HepG2 (cell line): ENCODE results near the gene NEAT1. TPM values are rescaled to one million over a fixed set of nuclear protein-coding genes. Genes with fewer than 3 reads are reported as not detected.
A peak's percentile ranks its signal among the peaks of the same experiment; 100 is the strongest.

Experiments
- AGO1 ChIP-seq: fragments of 200-400 bp; formaldehyde crosslinking; IDR thresholded peaks from 2 replicates; pipeline ENCODE4 v1.6.1; 2017; ENCODE audit warnings: mild to moderate bottlenecking, low read depth, low read length, moderate library complexity; ENCODE audit not compliant: poor library complexity, severe bottlenecking
- AHDC1 ChIP-seq: sonication (generic); formaldehyde crosslinking; IDR thresholded peaks from 2 replicates; pipeline ENCODE4 v1.5.1; 2020; ENCODE audit warnings: mild to moderate bottlenecking, missing genetic modification reagents, borderline replicate concordance
- ERF ChIP-seq: IDR thresholded peaks from 2 replicates; pipeline ENCODE4 v1.6.1; 2018; ENCODE audit warnings: missing biosample characterization, missing genetic modification reagents
- EZH2 ChIP-seq: conservative IDR thresholded peaks from 2 replicates; pipeline ENCODE4 v1.6.1; 2012; ENCODE audit warnings: mild to moderate bottlenecking, low read depth, low read length, moderate library complexity
- HNF1A ChIP-seq, 2 experiments: sonication (generic) in 1 of 2; formaldehyde crosslinking in 1 of 2; IDR thresholded peaks; 2 replicates each; pipeline versions ENCODE4 v1.4.0 to v1.6.1; 2016 to 2020; ENCODE audit warnings: borderline replicate concordance in 1 of 2, low read depth in 1 of 2, mild to moderate bottlenecking in 1 of 2, missing genetic modification reagents in 1 of 2
- HNRNPUL1 ChIP-seq: fragments of 200-400 bp; formaldehyde crosslinking; IDR thresholded peaks from 2 replicates; pipeline ENCODE4 v1.6.1; 2017; ENCODE audit warnings: low read depth, mild to moderate bottlenecking, low read length, moderate library complexity
- MZF1 ChIP-seq: sonication (generic); formaldehyde crosslinking; IDR thresholded peaks from 2 replicates; pipeline ENCODE4 v1.8.1; 2023; ENCODE audit warnings: mild to moderate bottlenecking, missing genetic modification reagents, borderline replicate concordance
- POGK ChIP-seq: sonication (generic); formaldehyde crosslinking; conservative IDR thresholded peaks from 2 replicates; pipeline ENCODE4 v1.8.0; 2022; ENCODE audit warnings: mild to moderate bottlenecking, moderate library complexity, missing genetic modification reagents
- RCOR2 ChIP-seq: IDR thresholded peaks from 2 replicates; pipeline ENCODE4 v1.6.1; 2016; ENCODE audit warnings: missing biosample characterization, missing genetic modification reagents
- ZBTB49 ChIP-seq: sonication (generic); formaldehyde crosslinking; IDR thresholded peaks from 2 replicates; pipeline ENCODE4 v1.4.0; 2020; ENCODE audit warnings: missing genetic modification reagents, borderline replicate concordance
- ZEB1 ChIP-seq: IDR thresholded peaks from 2 replicates; pipeline ENCODE4 v1.6.1; 2012; ENCODE audit warnings: mild to moderate bottlenecking, low read depth, inconsistent platforms; ENCODE audit not compliant: insufficient replicate concordance
- ZNF337 ChIP-seq: sonication (generic); formaldehyde crosslinking; IDR thresholded peaks from 2 replicates; pipeline ENCODE4 v1.5.1; 2020; ENCODE audit warnings: missing genetic modification reagents, low read depth, mild to moderate bottlenecking, borderline replicate concordance
- polyA plus RNA-seq, 8 experiments: library from polyadenylated mRNA; depleted of rRNA in 3 of 8; stranded (reverse) in 7 of 8; unstranded in 1 of 8; fragments of >200 nt; fragmentation: Illumina TruSeq in 4 of 8; extraction: Trizol in 4 of 8; gene quantifications; 2 replicates each; pipeline versions ENCODE4 v1.2.1 to v1.2.3, GENCODE V29; 2011 to 2016; ENCODE audit warnings: low read depth in 4 of 8, missing spikeins in 1 of 8, mixed read lengths in 1 of 8; ENCODE audit not compliant: insufficient read depth in 1 of 8
- total RNA-seq, 5 experiments: library from RNA; depleted of rRNA; stranded (reverse); fragments of >200 nt; fragmentation: Illumina TruSeq; extraction: Trizol; gene quantifications; 2 replicates each; pipeline ENCODE4 v1.2.3, GENCODE V29; 2016; ENCODE audit warnings: low read depth in 1 of 5

The NEAT1 gene
- total and polyA plus RNA-seq, 2 of the 13 experiments (the other 11 are each of a cell fraction or from before 2014, with no cell fraction given): 20.5 to 41.2 TPM

GRCh38 chr11:65418681-65419459, 3.7 kb upstream of the NEAT1 start (continued):
- peak; percentile 82 for TF ChIP-seq POGK (CRISPR knock-in tag)
- TF ChIP-seq AGO1: peak; percentile 76
- no peak for TF ChIP-seq ZEB1
- TF ChIP-seq EZH2: no peak
- no peak for TF ChIP-seq ZNF337 (CRISPR knock-in tag)
- TF ChIP-seq HNRNPUL1: no peak
- peak; percentile 63 for TF ChIP-seq RCOR2
- peak; percentile 80; the same call in 1 of the 2 replicates for TF ChIP-seq ERF
- no peak for TF ChIP-seq ZBTB49 (CRISPR knock-in tag)
- no peak for TF ChIP-seq MZF1
- TF ChIP-seq AHDC1 (CRISPR knock-in tag): peak; percentile 94
- TF ChIP-seq HNF1A (IDR thresholded peaks at IDR 0.05; ENCODE audit: low read depth): peak; percentile 54; the same call in 1 of the 2 replicates
- TF ChIP-seq HNF1A (CRISPR knock-in tag; IDR thresholded peaks at IDR 0.05; ENCODE audit: borderline replicate concordance): peak; percentile 89
